ENCODE results near the gene CELA2A.

The CELA2A gene

DNA sequence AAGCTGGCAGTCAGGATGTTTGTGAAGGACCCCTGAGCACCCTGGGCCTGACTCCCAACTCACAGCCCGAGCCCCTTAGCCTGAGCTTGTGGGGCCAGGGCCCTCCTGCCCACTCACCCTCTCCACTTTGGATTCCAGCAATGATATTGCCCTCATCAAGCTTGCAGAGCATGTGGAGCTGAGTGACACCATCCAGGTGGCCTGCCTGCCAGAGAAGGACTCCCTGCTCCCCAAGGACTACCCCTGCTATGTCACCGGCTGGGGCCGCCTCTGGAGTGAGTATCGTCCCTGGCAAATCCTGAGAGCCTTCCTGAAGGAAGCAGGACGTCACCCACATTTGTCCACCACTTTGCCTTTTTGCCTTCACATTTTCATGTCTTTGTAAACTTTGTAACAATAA lies 13.3 kb upstream of the CELA2A start:
- Mint-ChIP-seq H3K9me3 (no peaks in the 10 kb centered on the region), H3K27me3 (ENCODE audit: low read depth) (peaks cover 3% of the 10 kb centered on the region), H3K4me3 (no peak overlapping the region), H3K4me1 (ENCODE audit: low read depth) (peaks cover 4% of the 10 kb centered on the region), H3K27ac (no peak overlapping the region), H3K36me3 (ENCODE audit: low read depth) (no peaks in the 10 kb centered on the region)
- DNase-seq (ENCODE audit: low spot score), result no peak

DNA sequence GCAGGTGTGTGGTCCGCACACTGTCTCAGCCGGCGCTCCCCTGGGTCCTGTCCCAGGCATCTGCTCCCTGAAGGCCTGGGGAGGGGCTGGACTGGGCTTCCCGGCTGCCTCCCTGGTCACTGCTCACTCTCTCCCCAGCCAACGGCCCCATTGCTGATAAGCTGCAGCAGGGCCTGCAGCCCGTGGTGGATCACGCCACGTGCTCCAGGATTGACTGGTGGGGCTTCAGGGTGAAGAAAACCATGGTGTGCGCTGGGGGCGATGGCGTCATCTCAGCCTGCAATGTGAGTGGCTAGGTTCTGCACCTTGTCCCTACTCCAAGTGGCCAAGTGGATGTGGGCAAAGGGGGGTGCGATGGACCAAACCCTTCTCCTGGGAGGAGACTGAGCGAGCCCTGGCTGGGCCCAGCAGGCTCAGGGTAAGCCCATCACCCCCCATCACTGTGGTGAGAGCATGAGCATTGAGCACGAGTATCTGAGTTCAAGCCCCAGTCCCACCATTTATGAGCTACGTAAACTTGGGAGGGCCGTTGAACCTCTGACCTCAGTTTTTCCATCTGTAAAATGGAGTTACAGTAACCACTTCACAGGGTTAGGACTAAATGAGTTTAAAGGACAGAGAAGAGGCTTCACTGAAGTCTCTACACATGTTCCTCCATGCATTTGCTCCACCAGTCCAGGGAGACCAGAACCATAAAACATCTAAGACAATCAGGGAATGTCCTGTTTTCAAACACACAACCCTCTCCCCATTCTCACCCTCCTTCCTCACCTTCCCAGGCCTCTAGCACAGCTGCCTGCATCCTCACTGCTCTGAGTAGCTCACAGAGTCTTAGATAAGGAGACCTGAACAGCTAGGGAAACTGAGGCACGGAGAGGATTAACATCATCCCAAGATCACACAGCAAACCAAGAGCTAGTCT lies 11.8 kb upstream of the CELA2A start:
- Mint-ChIP-seq H3K27ac (no peak overlapping the region), H3K4me3 (no peak overlapping the region), H3K36me3 (ENCODE audit: low read depth) (no peaks in the 10 kb centered on the region), H3K4me1 (ENCODE audit: low read depth) (peaks cover 4% of the 10 kb centered on the region), H3K27me3 (ENCODE audit: low read depth) (peaks cover 3% of the 10 kb centered on the region), H3K9me3 (no peaks in the 10 kb centered on the region)
- DNase-seq (ENCODE audit: low spot score), result no peak

DNA sequence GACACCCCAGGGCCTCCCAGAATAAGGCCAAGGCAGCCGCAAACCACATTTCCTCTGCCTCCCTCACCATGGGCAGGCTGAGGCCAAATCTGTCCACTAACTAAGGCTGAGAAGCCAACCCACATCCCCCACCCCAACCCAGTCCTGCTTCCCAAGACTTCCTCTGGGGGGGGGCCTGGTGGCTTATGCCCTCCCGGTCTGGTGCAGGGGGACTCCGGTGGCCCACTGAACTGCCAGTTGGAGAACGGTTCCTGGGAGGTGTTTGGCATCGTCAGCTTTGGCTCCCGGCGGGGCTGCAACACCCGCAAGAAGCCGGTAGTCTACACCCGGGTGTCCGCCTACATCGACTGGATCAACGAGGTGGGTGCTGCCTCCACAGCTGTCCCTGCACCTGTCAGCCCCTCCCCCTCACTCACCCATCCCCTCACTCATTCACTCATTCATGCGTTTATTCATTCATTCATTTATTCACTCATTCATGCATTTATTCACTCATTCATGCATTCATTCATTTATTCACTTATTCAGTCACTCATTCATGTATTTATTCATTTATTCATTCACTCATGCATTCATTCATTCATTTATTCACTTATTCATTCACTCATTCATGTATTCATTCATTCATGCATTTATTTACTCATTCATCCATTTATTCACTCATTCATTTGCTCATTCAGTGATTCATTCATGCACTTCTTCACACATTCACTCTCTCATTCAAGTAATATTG lies 11.0 kb upstream of the CELA2A start:
- H3K27ac Mint-ChIP-seq, result no peak overlapping the region
- H3K4me1 Mint-ChIP-seq (ENCODE audit: low read depth), result peaks cover 4% of the 10 kb centered on the region
- peaks cover 3% of the 10 kb centered on the region for H3K27me3 Mint-ChIP-seq (ENCODE audit: low read depth)
- H3K36me3 Mint-ChIP-seq (ENCODE audit: low read depth), result no peaks in the 10 kb centered on the region
- no peaks in the 10 kb centered on the region for H3K9me3 Mint-ChIP-seq
- no peak overlapping the region for H3K4me3 Mint-ChIP-seq
- no peak for DNase-seq (ENCODE audit: low spot score)

DNA sequence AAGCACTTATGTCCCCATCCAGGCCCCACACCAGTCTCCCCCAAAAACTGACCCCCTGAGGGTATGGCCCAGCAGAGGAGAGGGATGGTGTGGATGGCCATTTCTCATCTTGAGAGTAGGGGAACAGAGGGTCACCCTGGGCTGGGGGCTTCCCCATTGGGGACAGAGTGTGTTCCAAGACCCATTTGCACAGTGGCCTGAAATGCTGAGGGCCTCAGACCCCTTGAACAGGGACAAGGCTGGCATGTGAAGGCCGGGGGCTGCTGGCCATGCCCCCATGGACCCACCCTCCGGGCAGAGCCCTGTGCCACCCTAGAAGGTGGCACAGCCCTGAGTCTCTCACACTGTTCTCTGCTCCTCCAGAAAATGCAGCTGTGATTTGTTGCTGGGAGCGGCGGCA lies 10.3 kb upstream of the CELA2A start:
- DNase-seq (ENCODE audit: low spot score), result no peak
- Mint-ChIP-seq H3K27me3 (ENCODE audit: low read depth) (peaks cover 7% of the 10 kb centered on the region), H3K27ac (no peak overlapping the region), H3K36me3 (ENCODE audit: low read depth) (no peaks in the 10 kb centered on the region), H3K4me1 (ENCODE audit: low read depth) (peaks cover 4% of the 10 kb centered on the region), H3K4me3 (no peak overlapping the region), H3K9me3 (no peaks in the 10 kb centered on the region)

DNA sequence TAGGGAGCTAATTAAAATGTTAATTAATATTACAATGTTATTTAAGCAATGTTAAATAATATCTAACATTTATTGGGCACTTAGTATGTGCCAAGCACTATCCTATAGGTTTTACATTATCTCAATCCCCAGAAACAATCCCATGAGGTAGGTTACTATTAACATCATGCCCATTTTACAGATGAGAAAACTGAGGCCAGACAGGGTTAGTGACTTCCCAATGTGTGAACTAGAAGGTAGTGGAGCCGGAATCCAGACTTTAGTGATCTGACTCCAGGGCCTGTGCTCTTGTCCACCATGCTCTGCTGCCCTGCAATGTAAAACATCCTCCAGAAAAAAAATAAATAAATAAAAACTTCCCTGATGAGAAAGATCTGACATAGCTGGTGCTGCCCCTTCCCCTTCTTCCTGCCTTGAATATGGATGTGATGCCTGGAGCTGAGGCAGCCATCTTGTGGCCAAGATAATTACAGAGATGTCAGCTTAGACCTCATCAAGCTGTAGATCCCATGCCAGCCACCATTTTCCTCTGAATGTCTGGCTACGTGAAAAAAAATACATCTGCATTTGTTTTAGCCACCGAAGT lies 7.6 kb upstream of the CELA2A start:
- no peak for DNase-seq (ENCODE audit: low spot score)
- Mint-ChIP-seq H3K9me3 (no peaks in the 10 kb centered on the region), H3K36me3 (ENCODE audit: low read depth) (no peaks in the 10 kb centered on the region), H3K27ac (no peak overlapping the region), H3K27me3 (ENCODE audit: low read depth) (peaks cover 7% of the 10 kb centered on the region), H3K4me3 (no peak overlapping the region), H3K4me1 (ENCODE audit: low read depth) (peaks cover 4% of the 10 kb centered on the region)

DNA sequence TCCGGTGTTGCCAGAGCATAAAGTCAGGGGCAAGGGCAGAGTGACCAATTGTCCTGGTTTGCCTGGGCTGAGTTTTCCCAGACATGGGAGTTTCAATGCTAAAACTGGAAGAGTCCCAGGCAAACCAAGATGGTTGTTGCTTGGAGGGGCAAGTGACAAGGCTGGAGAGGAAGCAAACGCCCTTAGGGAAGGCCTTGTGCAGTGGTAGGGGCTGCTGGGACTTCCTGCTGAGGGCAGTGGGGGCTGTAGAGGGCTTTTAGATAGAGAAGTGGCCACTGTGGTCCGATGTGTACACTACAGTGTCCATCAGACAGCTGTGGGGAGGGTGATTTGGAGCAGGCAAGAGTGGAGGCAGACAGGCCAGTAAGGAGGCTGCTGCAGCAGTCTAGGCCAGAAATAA lies 7.0 kb upstream of the CELA2A start:
- Mint-ChIP-seq H3K27ac (no peak overlapping the region), H3K27me3 (ENCODE audit: low read depth) (peaks cover 7% of the 10 kb centered on the region), H3K4me3 (no peak overlapping the region), H3K9me3 (no peaks in the 10 kb centered on the region), H3K4me1 (ENCODE audit: low read depth) (peaks cover 4% of the 10 kb centered on the region), H3K36me3 (ENCODE audit: low read depth) (no peaks in the 10 kb centered on the region)
- DNase-seq (ENCODE audit: low spot score), result no peak

DNA sequence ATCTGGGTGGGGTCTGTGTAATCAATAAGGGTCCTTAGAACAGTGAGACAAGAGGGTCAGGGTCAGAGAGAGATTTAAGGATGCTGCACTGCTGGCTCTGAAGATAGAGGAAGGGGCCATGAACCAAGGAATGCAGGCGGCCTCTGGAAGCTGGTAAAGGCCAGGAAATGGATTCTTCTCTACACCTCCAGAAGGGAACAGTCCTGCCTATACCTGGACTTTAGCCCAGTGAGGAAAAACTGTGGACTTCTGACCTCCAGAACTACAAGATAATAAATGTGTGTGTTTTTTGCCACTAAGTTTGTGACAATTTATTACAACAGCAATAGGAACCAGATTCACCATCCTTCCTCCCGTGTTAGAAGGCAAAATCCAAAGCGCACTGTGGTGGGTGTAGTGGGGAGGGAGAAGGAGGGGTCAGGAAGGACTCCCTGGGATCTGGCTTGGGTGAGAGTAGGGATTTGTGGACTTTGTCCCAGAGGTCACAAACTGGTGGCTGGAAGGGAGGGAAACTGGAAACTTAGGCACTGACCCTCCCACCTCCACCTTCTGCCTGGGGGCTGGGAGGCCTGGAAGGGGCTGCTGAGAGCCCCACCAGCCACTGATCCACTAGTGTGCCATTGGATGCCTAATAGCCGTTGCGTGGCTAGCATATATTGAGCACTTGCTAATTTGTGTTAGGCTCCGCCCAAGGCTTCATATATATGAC lies 5.4 kb upstream of the CELA2A start:
- Mint-ChIP-seq H3K4me1 (ENCODE audit: low read depth) (no peaks in the 10 kb centered on the region), H3K36me3 (ENCODE audit: low read depth) (no peaks in the 10 kb centered on the region), H3K27me3 (ENCODE audit: low read depth) (peaks cover 4% of the 10 kb centered on the region), H3K27ac (no peak overlapping the region), H3K9me3 (no peaks in the 10 kb centered on the region), H3K4me3 (no peak overlapping the region)
- no peak for DNase-seq (ENCODE audit: low spot score)

DNA sequence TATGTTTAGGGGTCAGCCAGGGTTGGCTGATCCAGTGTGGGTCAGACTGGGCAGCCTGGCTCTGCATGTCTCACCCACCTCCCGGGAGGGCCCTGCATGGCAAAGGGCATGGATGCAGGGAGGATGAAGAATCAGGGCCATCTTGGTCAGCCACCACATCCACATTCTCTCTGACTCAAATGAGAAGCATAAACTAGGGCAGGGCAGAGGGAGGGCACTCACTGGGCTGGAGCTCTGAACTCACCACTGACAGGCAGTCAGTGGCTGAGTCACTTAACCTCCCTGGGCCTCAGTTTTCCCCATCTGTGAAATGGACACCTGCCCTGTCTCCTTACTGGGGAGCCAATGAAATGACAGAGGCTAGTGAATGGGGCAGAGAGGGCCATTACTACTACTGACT lies 4.3 kb upstream of the CELA2A start:
- Mint-ChIP-seq H3K36me3 (ENCODE audit: low read depth) (no peaks in the 10 kb centered on the region), H3K4me3 (no peak overlapping the region), H3K27me3 (ENCODE audit: low read depth) (peaks cover 4% of the 10 kb centered on the region), H3K4me1 (ENCODE audit: low read depth) (no peaks in the 10 kb centered on the region), H3K27ac (no peak overlapping the region), H3K9me3 (no peaks in the 10 kb centered on the region)
- no peak for DNase-seq (ENCODE audit: low spot score)

DNA sequence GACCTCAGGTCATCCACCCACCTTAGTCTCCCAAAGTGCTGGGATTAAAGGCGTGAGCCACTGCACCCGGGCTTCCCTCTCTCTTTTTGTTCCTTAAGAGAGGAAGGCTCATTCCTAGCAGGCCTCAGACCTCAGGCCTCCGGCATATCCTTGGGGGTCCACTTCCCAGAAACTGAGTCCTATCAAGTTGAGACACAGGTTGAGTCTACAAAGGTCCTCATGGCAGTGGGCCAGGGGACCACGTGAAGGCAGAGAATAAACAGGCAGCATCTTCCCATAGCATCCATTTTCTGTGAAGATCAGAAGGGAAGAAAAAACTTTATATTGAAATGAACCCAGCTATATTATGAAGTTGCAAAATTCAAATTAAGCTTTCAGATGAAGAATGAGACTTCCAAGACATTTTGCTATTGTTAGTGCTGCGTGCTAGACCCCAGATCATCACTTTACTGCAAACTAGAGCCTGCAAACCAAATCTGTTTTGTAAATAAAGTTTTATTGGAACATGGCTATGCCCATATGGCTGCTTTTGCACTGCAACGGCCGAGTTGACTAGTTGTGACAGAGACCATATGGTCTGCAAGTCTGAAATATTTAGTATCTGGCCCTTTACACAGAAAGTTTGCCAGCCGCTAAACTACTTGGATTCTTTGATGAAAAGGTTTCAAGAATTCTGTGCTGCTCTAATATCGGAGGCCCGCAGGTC lies 3.5 kb upstream of the CELA2A start:
- H3K4me1 Mint-ChIP-seq (ENCODE audit: low read depth), result no peaks in the 10 kb centered on the region
- peaks cover 4% of the 10 kb centered on the region for H3K27me3 Mint-ChIP-seq (ENCODE audit: low read depth)
- no peak overlapping the region for H3K4me3 Mint-ChIP-seq
- no peak overlapping the region for H3K27ac Mint-ChIP-seq
- no peaks in the 10 kb centered on the region for H3K36me3 Mint-ChIP-seq (ENCODE audit: low read depth)
- no peak for DNase-seq (ENCODE audit: low spot score)
- no peaks in the 10 kb centered on the region for H3K9me3 Mint-ChIP-seq

DNA sequence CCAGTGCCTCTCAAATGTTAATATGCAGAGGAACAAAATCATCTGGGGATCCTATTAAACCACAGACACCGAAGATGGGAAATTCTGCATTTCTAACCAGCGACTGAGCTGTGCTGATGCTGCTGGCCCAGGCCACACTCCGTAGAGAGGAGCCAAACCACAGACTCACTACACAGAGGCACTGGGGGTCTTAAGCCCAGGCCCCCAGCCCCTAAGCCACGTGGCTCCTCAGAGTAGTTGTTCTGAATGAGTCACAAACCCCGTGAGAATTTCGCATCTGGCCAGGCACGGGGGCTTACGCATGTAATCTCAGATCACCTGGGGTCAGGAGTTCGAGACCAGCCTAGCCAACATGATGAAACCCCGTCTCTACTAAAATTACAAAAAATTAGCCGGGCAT lies 2.8 kb upstream of the CELA2A start:
- no peaks in the 10 kb centered on the region for H3K4me1 Mint-ChIP-seq (ENCODE audit: low read depth)
- H3K36me3 Mint-ChIP-seq (ENCODE audit: low read depth), result no peaks in the 10 kb centered on the region
- H3K4me3 Mint-ChIP-seq, result no peak overlapping the region
- peaks cover 4% of the 10 kb centered on the region for H3K27me3 Mint-ChIP-seq (ENCODE audit: low read depth)
- no peak overlapping the region for H3K27ac Mint-ChIP-seq
- no peaks in the 10 kb centered on the region for H3K9me3 Mint-ChIP-seq
- DNase-seq (ENCODE audit: low spot score), result no peak

DNA sequence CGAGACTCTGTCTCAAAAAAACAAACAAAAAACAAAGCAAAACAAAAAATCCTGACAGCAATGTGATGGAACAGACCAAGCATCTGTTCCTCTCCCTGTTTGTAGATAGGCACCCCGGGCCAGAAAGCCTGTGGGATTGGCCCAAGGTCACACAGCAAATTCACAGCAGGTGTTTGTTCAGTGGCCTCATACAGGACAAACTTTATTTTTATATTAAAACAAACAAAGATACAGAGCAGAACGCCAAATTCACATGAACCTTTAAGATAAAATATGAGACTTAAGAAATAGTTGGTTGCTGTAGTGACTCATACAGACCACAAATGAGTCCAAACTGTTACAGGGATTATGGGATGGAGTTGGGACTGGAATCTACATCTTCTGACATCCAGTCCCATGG lies 2.3 kb upstream of the CELA2A start:
- no peaks in the 10 kb centered on the region for H3K4me1 Mint-ChIP-seq (ENCODE audit: low read depth)
- DNase-seq (ENCODE audit: low spot score), result no peak

DNA sequence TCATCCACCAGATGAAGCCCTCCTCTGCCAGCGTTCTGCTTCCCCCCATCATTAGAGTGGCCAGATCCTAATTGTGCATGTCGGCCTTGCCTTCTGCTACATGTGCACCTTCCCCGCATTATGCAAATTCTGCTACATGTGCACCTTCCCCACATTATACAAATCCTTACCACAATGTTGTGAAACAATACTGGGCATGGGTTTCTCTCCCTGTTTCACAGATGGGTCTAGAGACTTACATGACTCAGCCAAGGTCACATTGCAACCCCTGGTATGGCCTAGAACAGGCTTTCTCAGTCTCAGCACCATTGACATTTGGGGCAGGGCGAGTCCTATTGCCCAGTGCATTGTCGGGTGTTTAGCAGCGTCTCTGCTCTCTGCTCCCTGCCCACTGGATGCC lies 1.0 kb upstream of the CELA2A start:
- Mint-ChIP-seq H3K27me3 (ENCODE audit: low read depth) (peaks cover 4% of the 10 kb centered on the region), H3K27ac (no peak overlapping the region), H3K9me3 (no peaks in the 10 kb centered on the region), H3K36me3 (ENCODE audit: low read depth) (no peaks in the 10 kb centered on the region), H3K4me3 (no peak overlapping the region), H3K4me1 (ENCODE audit: low read depth) (no peaks in the 10 kb centered on the region)
- no peak for DNase-seq (ENCODE audit: low spot score)

More for the DNA sequence above, 2.3 kb upstream of the CELA2A start:
- peaks cover 4% of the 10 kb centered on the region for H3K27me3 Mint-ChIP-seq (ENCODE audit: low read depth)
- no peaks in the 10 kb centered on the region for H3K9me3 Mint-ChIP-seq
- H3K36me3 Mint-ChIP-seq (ENCODE audit: low read depth), result no peaks in the 10 kb centered on the region
- no peak overlapping the region for H3K27ac Mint-ChIP-seq
- no peak overlapping the region for H3K4me3 Mint-ChIP-seq

DNA sequence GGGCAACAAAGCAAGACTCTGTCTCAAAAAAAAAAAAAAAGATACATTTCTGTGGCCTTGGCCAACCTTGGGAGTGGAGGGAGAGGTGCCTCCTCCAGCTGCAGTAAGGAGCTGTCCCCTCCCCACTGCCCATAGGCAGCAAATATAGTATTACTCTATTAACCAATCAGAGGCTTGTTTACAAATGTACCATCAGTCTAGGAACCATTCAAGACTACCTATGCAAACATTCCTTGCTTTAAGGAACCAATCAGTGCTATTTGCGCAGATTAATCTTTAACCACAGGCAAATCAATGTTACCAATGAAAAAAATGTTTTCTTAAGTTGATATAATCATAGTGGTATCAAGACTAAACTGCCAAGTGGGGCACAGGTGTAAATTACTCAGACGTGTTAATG lies 1.1 kb downstream of the CELA2A start:
- no peak overlapping the region for H3K4me3 Mint-ChIP-seq
- no peaks in the 10 kb centered on the region for H3K9me3 Mint-ChIP-seq
- H3K4me1 Mint-ChIP-seq (ENCODE audit: low read depth), result no peaks in the 10 kb centered on the region
- DNase-seq (ENCODE audit: low spot score), result no peak
- H3K27ac Mint-ChIP-seq, result no peak overlapping the region
- H3K27me3 Mint-ChIP-seq (ENCODE audit: low read depth), result no peaks in the 10 kb centered on the region
- H3K36me3 Mint-ChIP-seq (ENCODE audit: low read depth), result no peaks in the 10 kb centered on the region
